Measurements from ENCODE around the gene PIK3AP1.

GRCh38 chr10:96711048-96711728 lies 9.1 kb downstream of the PIK3AP1 start:
- no peak for TF ChIP-seq SRF (IDR thresholded peaks at IDR 0.05; ENCODE audit: low read depth in 2 of 2, low read length in 2 of 2)
- no peak for TF ChIP-seq ZNF384 (IDR thresholded peaks at IDR 0.05; ENCODE audit: borderline replicate concordance, low read depth, low read length)
- TF ChIP-seq CHD4 (IDR thresholded peaks at IDR 0.05): no peak
- no peak for TF ChIP-seq MAX (IDR thresholded peaks at IDR 0.05; ENCODE audit: low read depth, low read length)
- TF ChIP-seq RAD21 (IDR thresholded peaks at IDR 0.05; ENCODE audit: insufficient read depth, low read depth, low read length): no peak
- TF ChIP-seq POLR2AphosphoS5 (IDR thresholded peaks at IDR 0.05; ENCODE audit: low read length): no peak
- TF ChIP-seq POLR2A (IDR thresholded peaks at IDR 0.05; ENCODE audit: low read depth, low read length): no peak

Measured in GM12878 (cell line).